ENCODE data around the gene GOLIM4. TPM values are rescaled to one million over a fixed set of nuclear protein-coding genes. Genes with fewer than 3 reads are reported as not detected.

The GOLIM4 gene
- polyA plus RNA-seq, 1 donor from 2014 or later = 3.2 TPM

- no peak overlapping the region for H3K4me2 ChIP-seq (ENCODE audit: low read length)
- no peaks in the 10 kb centered on the region for H3K9me2 ChIP-seq (ENCODE audit: insufficient read depth, low read length)
- H3K79me2 ChIP-seq (replicated peaks; ENCODE audit: insufficient read depth, low read length) = no peaks in the 10 kb centered on the region
- H3K9ac ChIP-seq (ENCODE audit: low read length) = no peak overlapping the region
- no peak overlapping the region for H3K27ac ChIP-seq (ENCODE audit: low read length)
- TF ChIP-seq REST (IDR thresholded peaks at IDR 0.05; ENCODE audit: borderline replicate concordance) = no peak
- TF ChIP-seq CTCF (IDR thresholded peaks at IDR 0.05; ENCODE audit: poor library complexity, severe bottlenecking) = no peak
- TF ChIP-seq MXI1 (conservative IDR thresholded peaks at IDR 0.05; ENCODE audit: poor library complexity, severe bottlenecking) = no peak
- no peak for TF ChIP-seq RAD21 (conservative IDR thresholded peaks at IDR 0.05)
- TF ChIP-seq TAF1 (IDR thresholded peaks at IDR 0.05; ENCODE audit: low read depth) = no peak
- TF ChIP-seq SMC3 (conservative IDR thresholded peaks at IDR 0.05; ENCODE audit: poor library complexity) = no peak
- no peak for TF ChIP-seq POLR2AphosphoS5 (IDR thresholded peaks at IDR 0.05)
- TF ChIP-seq EP300 (conservative IDR thresholded peaks at IDR 0.05; ENCODE audit: poor library complexity, severe bottlenecking) = no peak
- no peak for TF ChIP-seq EZH2 (IDR thresholded peaks at IDR 0.05; ENCODE audit: borderline replicate concordance, insufficient read depth, low read length, poor library complexity, severe bottlenecking)
- H3K36me3 ChIP-seq (ENCODE audit: insufficient read depth, low read length) = no peaks in the 10 kb centered on the region
- H3K27me3 ChIP-seq (ENCODE audit: insufficient read depth, low read depth, low read length) = no peaks in the 10 kb centered on the region
- H3K9me3 ChIP-seq (ENCODE audit: low read length) = no peaks in the 10 kb centered on the region
- H2AFZ ChIP-seq (ENCODE audit: low read depth, low read length) = no peak overlapping the region
- no peak overlapping the region for H3K4me3 ChIP-seq (ENCODE audit: low read length)
- no peaks in the 10 kb centered on the region for H3F3A ChIP-seq (ENCODE audit: insufficient read depth, low read length, poor library complexity, severe bottlenecking)
- no peaks in the 10 kb centered on the region for H4K20me1 ChIP-seq (ENCODE audit: insufficient read depth)
These were observed 23.4 kb downstream of the GOLIM4 start for GRCh38 chr3:168072323-168072650.

GRCh38 chr3:168071591-168072322 lies 24.0 kb downstream of the GOLIM4 start:
- Histone ChIP-seq H3K27ac (ENCODE audit: low read length) (no peak overlapping the region), H3K27me3 (ENCODE audit: insufficient read depth, low read depth, low read length) (no peaks in the 10 kb centered on the region), H2AFZ (ENCODE audit: low read depth, low read length) (no peak overlapping the region), H3K79me2 (replicated peaks; ENCODE audit: insufficient read depth, low read length) (no peaks in the 10 kb centered on the region), H4K20me1 (ENCODE audit: insufficient read depth) (no peaks in the 10 kb centered on the region), H3K9me3 (ENCODE audit: low read length) (no peaks in the 10 kb centered on the region), H3F3A (ENCODE audit: insufficient read depth, low read length, poor library complexity, severe bottlenecking) (no peaks in the 10 kb centered on the region), H3K9me2 (ENCODE audit: insufficient read depth, low read length) (no peaks in the 10 kb centered on the region), H3K36me3 (ENCODE audit: insufficient read depth, low read length) (no peaks in the 10 kb centered on the region), H3K4me2 (ENCODE audit: low read length) (no peak overlapping the region), H3K4me3 (ENCODE audit: low read length) (no peak overlapping the region), H3K9ac (ENCODE audit: low read length) (no peak overlapping the region)
- TF ChIP-seq SMC3 (conservative IDR thresholded peaks at IDR 0.05; ENCODE audit: poor library complexity) = no peak

All from neural cell (in vitro differentiated cells).